Parathyroid adenoma (tissue), 2 donors: ENCODE data around the gene PPP4R3B.

Experiments used
- H2AFZ ChIP-seq: fragments of 300-600 bp; sonication (generic); one replicate; pipeline ENCODE4 v1.7.0; 2017; ENCODE audit warnings: antibody characterized with exemption, mild to moderate bottlenecking
- H3K27ac ChIP-seq: fragments of 300-600 bp; sonication (generic); one replicate; pipeline ENCODE4 v1.7.0; 2017
- H3K27me3 ChIP-seq: fragments of 300-600 bp; sonication (generic); one replicate; pipeline ENCODE4 v1.7.0; 2017; ENCODE audit warnings: low read length; ENCODE audit not compliant: control insufficient read depth, insufficient read depth
- H3K36me3 ChIP-seq: fragments of 300-600 bp; sonication (generic); one replicate; pipeline ENCODE4 v1.7.0; 2017; ENCODE audit warnings: low read length; ENCODE audit not compliant: control insufficient read depth, insufficient read depth
- H3K4me1 ChIP-seq: fragments of 300-600 bp; sonication (generic); one replicate; pipeline ENCODE4 v1.7.0; 2017; ENCODE audit warnings: control low read depth
- H3K4me2 ChIP-seq: fragments of 300-600 bp; sonication (generic); one replicate; pipeline ENCODE4 v1.7.0; 2017; ENCODE audit warnings: low read length
- H3K4me3 ChIP-seq: fragments of 300-600 bp; sonication (generic); one replicate; pipeline ENCODE4 v1.7.0; 2017; ENCODE audit warnings: low read depth, low read length
- H3K79me2 ChIP-seq: fragments of 300-600 bp; sonication (generic); one replicate; pipeline ENCODE4 v1.7.0; 2017; ENCODE audit warnings: control low read depth
- H3K9ac ChIP-seq: fragments of 300-600 bp; sonication (generic); one replicate; pipeline ENCODE4 v1.7.0; 2017; ENCODE audit warnings: mild to moderate bottlenecking
- H3K9me3 ChIP-seq: fragments of 300-600 bp; sonication (generic); one replicate; pipeline ENCODE4 v1.7.0; 2017; ENCODE audit warnings: low read length; ENCODE audit not compliant: control insufficient read depth
- TF ChIP-seq, protein P1 (sequence below): fragments of 300-600 bp; sonication (generic); IDR thresholded peaks from one replicate; pipeline ENCODE4 v1.7.0; 2017; ENCODE audit warnings: antibody characterized with exemption, mild to moderate bottlenecking
- donor health status: primary hyperparathyroidism.

PPP4R3B gene

DNA sequence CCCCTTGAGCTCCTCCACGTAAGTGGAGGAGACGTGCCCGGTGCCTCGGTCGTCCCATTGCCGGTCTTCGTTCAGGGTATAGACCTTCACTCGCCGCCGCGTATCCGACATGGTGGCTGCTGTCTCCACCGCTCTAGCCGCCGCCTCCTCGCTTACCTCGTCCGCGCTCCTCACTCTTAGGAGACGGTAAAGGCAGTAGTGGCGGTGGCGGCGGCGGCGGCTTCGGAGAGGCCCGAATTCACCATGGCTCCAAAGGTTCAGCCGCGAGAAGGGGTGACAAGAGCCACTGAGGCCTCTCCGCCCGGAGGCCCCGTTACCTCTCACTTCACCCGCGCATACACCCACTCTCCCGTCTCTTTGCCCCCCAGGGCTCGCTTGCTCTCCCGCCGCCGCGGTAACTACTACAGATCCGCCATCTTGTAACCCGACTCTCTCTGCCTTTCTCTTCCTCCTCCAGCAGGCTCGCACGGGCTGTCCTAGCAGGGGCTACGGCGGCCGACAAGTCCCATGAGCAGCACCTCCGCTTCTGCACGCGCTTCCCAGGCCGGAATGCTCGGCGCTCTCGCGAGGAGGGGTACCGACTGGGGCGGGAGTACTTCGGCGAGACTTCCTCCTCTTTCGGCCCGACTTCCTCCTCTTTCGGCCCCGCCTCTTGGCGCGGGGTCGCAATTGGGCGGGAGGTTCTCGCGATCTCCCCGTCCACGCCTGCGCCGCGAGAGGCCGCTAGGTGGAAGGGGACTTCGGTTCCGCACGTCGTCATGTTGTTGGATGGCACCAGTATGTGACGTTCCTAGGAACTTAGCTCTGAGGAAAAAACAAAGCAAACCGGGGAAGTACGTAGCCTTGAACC lies at the start of gene PPP4R3B:
Gene PPP4R3B, minus strand, starts transcription at position 448 of the 850 bp plus-strand sequence. Its CDS starts 337 bp downstream, at position 111.
- H3K9me3 ChIP-seq = no peaks in the 10 kb centered on the region
- peak within 1 kb of the TSS; percentile 97 for H3K4me3 ChIP-seq
- TF ChIP-seq, protein P1, sequence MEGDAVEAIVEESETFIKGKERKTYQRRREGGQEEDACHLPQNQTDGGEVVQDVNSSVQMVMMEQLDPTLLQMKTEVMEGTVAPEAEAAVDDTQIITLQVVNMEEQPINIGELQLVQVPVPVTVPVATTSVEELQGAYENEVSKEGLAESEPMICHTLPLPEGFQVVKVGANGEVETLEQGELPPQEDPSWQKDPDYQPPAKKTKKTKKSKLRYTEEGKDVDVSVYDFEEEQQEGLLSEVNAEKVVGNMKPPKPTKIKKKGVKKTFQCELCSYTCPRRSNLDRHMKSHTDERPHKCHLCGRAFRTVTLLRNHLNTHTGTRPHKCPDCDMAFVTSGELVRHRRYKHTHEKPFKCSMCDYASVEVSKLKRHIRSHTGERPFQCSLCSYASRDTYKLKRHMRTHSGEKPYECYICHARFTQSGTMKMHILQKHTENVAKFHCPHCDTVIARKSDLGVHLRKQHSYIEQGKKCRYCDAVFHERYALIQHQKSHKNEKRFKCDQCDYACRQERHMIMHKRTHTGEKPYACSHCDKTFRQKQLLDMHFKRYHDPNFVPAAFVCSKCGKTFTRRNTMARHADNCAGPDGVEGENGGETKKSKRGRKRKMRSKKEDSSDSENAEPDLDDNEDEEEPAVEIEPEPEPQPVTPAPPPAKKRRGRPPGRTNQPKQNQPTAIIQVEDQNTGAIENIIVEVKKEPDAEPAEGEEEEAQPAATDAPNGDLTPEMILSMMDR = peak; percentile 64
- H3K9ac ChIP-seq = peak within 1 kb of the TSS; percentile 95
- H3K79me2 ChIP-seq = peaks cover 44% of the 10 kb centered on the region
- H3K4me2 ChIP-seq = peak within 1 kb of the TSS; percentile 88
- peak within 1 kb of the TSS; percentile 96 for H3K27ac ChIP-seq
- no peaks in the 10 kb centered on the region for H3K36me3 ChIP-seq
- H3K27me3 ChIP-seq = no peaks in the 10 kb centered on the region
- H3K4me1 ChIP-seq = peaks cover 13% of the 10 kb centered on the region
- peak within 1 kb of the TSS; percentile 86 for H2AFZ ChIP-seq

DNA sequence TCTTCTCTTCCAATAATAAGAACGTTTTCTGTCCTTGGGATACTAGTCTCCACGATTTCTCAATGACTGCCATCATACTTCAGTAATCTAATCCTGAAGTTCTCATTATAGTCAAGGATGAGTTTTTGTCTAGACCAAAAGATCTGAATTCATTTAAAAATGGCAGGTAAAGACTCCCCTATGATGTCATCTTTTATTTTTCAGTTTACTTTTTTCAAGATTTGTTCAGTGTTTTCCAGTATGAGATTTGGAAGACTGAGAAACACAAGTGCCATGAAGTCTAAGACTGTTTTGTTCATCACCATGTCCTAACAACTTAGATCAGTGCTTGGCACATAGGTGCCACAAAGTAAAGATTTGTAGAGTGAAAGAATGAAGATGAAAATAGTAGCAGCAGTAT lies 35.8 kb upstream of the PPP4R3B start:
- H3K9ac ChIP-seq = no peak overlapping the region
- H3K9me3 ChIP-seq = no peaks in the 10 kb centered on the region
- no peaks in the 10 kb centered on the region for H3K36me3 ChIP-seq
- H3K27ac ChIP-seq = no peak overlapping the region
- no peak overlapping the region for H3K4me3 ChIP-seq
- no peak overlapping the region for H3K4me2 ChIP-seq
- no peak overlapping the region for H2AFZ ChIP-seq
- TF ChIP-seq, protein P1 = no peak
- H3K27me3 ChIP-seq = no peaks in the 10 kb centered on the region
- no peaks in the 10 kb centered on the region for H3K79me2 ChIP-seq
- H3K4me1 ChIP-seq = no peaks in the 10 kb centered on the region

DNA sequence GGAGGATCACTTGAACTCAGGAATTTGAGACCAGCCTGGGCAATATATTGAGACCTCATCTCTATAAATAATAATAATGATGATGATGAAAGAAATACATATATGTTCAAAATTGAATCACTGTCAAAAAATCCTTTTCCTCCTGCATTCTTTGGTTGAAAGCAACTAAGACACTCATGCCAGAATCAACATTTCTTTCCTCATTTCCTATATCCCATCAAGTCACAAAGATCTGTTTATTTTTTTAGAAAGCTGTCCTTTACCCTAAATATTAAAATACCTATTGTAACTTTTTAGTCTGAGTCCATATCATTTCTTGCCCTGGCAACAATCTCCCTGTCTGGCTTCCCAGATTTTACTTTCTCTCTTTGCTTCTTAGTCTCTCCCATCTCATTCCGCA lies 31.8 kb upstream of the PPP4R3B start:
- H3K4me2 ChIP-seq = no peak overlapping the region
- H3K27me3 ChIP-seq = no peaks in the 10 kb centered on the region
- TF ChIP-seq, protein P1 = no peak
- no peaks in the 10 kb centered on the region for H3K36me3 ChIP-seq
- H3K9ac ChIP-seq = no peak overlapping the region
- no peaks in the 10 kb centered on the region for H3K9me3 ChIP-seq
- H3K27ac ChIP-seq = no peak overlapping the region
- no peak overlapping the region for H2AFZ ChIP-seq
- no peaks in the 10 kb centered on the region for H3K4me1 ChIP-seq
- no peak overlapping the region for H3K4me3 ChIP-seq
- no peaks in the 10 kb centered on the region for H3K79me2 ChIP-seq

DNA sequence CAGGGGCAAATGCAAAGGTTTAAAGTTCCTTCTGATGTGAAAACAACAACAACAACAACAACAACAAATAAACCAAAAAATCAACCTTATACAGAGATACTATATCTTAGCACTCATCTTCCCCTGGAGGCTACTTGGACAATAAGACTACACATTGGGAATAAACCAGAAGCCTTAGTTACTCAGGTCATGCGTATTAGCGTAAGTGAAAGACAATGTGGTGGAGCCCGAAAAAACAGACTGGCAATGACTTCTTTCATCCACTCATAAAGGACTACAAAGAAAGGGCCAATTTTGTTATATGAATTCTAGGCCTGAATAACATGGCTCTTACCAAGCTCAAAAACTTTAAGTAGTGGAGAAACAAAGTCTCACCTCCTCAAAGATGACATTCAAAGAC lies 19.4 kb upstream of the PPP4R3B start:
- H3K27me3 ChIP-seq = no peaks in the 10 kb centered on the region
- no peaks in the 10 kb centered on the region for H3K36me3 ChIP-seq
- H3K27ac ChIP-seq = no peak overlapping the region
- H3K9me3 ChIP-seq = no peaks in the 10 kb centered on the region
- H3K9ac ChIP-seq = no peak overlapping the region
- H3K4me1 ChIP-seq = no peaks in the 10 kb centered on the region
- H3K4me3 ChIP-seq = no peak overlapping the region
- H3K4me2 ChIP-seq = no peak overlapping the region
- TF ChIP-seq, protein P1 = no peak
- H2AFZ ChIP-seq = no peak overlapping the region
- no peaks in the 10 kb centered on the region for H3K79me2 ChIP-seq

DNA sequence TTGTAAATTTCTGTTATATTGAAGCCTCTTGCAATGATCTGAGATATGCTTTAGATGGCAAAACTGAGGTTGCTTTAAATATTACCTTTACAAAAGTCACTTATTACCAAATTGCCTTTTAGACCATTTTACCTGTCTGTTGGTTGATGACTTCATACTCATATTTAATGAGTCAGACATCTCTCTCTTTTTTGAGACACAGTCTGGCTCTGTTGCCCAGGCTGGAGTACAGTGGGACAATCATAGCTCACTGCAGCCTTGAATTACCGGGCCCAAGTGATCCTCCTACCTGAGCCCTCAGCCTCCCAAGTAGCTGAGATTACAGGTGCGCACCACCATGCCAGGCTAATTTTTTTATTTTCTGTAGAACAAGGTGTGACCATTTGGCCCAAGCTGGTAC lies 11.5 kb upstream of the PPP4R3B start:
- no peaks in the 10 kb centered on the region for H3K27me3 ChIP-seq
- H3K4me1 ChIP-seq = peaks cover under 1% of the 10 kb centered on the region
- no peaks in the 10 kb centered on the region for H3K9me3 ChIP-seq
- peaks cover 13% of the 10 kb centered on the region for H3K79me2 ChIP-seq
- H3K27ac ChIP-seq = no peak overlapping the region
- H3K4me3 ChIP-seq = no peak overlapping the region
- no peak overlapping the region for H3K9ac ChIP-seq
- no peaks in the 10 kb centered on the region for H3K36me3 ChIP-seq
- H2AFZ ChIP-seq = no peak overlapping the region
- TF ChIP-seq, protein P1 = no peak
- no peak overlapping the region for H3K4me2 ChIP-seq
